Gastroesophageal sphincter (tissue), 4 donors: ENCODE measurements around the gene TMEM238. TPM values are rescaled to one million over a fixed set of nuclear protein-coding genes. Genes with fewer than 3 reads are reported as not detected.

Source experiments
- ATAC-seq: fragments of 150-250 bp; one replicate; pipeline ENCODE4 v1.9.1; 2016; ENCODE audit warnings: mild to moderate bottlenecking, moderate library complexity
- H3K27ac ChIP-seq, 4 donors: fragments of 200-600 bp; sonication (generic) in 3 of 4; 1 replicate in 3 of 4; 2 replicates in 1 of 4; pipeline ENCODE4 v1.5.1; 2016 to 2019
- H3K27me3 ChIP-seq: fragments of 200-600 bp; sonication (generic); one replicate; pipeline ENCODE4 v1.5.1; 2019
- H3K36me3 ChIP-seq, 2 donors: fragments of 200-600 bp; sonication (generic); one replicate each; pipeline ENCODE4 v1.5.1; 2019; ENCODE audit warnings: control low read depth in 1 of 2
- H3K4me1 ChIP-seq, 3 donors: fragments of 200-600 bp; sonication (generic); 1 replicate in 2 of 3; 2 replicates in 1 of 3; pipeline ENCODE4 v1.5.1; 2016 to 2019; ENCODE audit warnings: control low read depth in 2 of 3
- H3K4me3 ChIP-seq, 2 donors: fragments of 200-600 bp; sonication (generic); one replicate each; pipeline ENCODE4 v1.5.1; 2019; ENCODE audit warnings: mild to moderate bottlenecking in 1 of 2, moderate library complexity in 1 of 2
- H3K9me3 ChIP-seq, 3 donors: fragments of 200-600 bp; sonication (generic); one replicate each; pipeline ENCODE4 v1.5.1; 2017 to 2019; ENCODE audit warnings: control low read depth in 2 of 3
- EP300 ChIP-seq: sonication (generic); formaldehyde crosslinking; IDR thresholded peaks from one replicate; pipeline ENCODE4 v1.6.1; 2017; ENCODE audit warnings: antibody characterized with exemption, mild to moderate bottlenecking
- POLR2A ChIP-seq, 2 donors: fragments of 450-650 bp; IDR thresholded peaks; one replicate each; pipeline ENCODE4 v1.6.1; 2017; ENCODE audit warnings: antibody characterized with exemption in 2 of 2, mild to moderate bottlenecking in 2 of 2, moderate library complexity in 1 of 2
- POLR2AphosphoS5 ChIP-seq: sonication (generic); formaldehyde crosslinking; IDR thresholded peaks from one replicate; pipeline ENCODE4 v1.6.1; 2017; ENCODE audit warnings: antibody characterized with exemption
- WGBS, 2 donors: methylation state at CpG; one replicate each; pipeline ENCODE4 v1.1.5; 2018; ENCODE audit warnings: low coverage in 1 of 2; 5-methylcytosine and 5-hydroxymethylcytosine counted together
- total RNA-seq, 4 donors: library from RNA; depleted of rRNA; stranded (reverse); fragments of >200 nt; gene quantifications; one replicate each; pipeline ENCODE4 v1.1.0, GENCODE V29; 2016
- TF ChIP-seq, protein P1 (sequence below), 4 experiments: fragments of 200-600 bp in 2 of 4; fragments of 450-650 bp in 2 of 4; sonication (generic) in 1 of 4; IDR thresholded peaks; one replicate each; pipeline ENCODE4 v1.5.1; 2017 to 2019; ENCODE audit warnings: antibody characterized with exemption in 4 of 4, mild to moderate bottlenecking in 2 of 4, moderate library complexity in 2 of 4

The TMEM238 gene
- total RNA-seq, 4 donors from 2014 or later, result 1.6 to 6.0 TPM; not detected in 2

DNA sequence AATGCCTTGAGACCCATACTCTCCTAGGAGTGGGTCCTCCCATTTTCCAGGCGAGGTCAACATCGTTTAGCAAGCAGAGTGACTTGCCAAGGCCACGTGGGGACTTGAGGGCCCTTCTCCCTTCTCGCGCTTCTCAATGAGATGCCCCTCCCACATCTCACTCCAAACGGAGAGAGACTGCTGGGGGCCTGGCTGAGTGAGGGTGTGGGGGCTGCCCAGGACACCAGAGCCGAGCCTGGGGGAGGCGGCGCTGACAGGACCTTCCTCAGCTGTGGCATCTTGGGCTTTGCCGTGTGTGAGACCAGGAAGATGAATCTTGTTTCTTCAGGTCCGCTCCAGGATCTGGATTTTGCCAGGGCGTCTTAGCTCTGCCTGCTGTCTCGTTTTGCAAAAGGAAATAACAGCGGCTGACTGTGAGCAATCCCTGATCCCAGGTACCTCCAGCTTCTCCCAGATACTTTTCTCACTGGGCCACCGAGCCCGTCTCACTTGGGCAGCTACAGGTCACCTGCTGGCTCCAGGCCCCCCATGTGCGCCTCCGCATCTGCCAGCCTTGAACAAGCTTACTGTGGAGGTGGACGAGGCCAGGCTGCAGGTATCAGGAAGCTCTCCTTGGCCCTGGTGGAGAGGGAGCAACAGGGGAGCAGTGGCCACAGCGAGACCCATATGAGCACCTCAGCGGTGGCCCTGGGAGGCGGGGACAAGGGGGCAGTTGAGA, 35.6 kb downstream of the TMEM238 start:
- peaks cover 45% of the 10 kb centered on the region for H3K27me3 ChIP-seq
- H3K4me3 ChIP-seq, result no peak overlapping the region
- TF ChIP-seq, protein P1, sequence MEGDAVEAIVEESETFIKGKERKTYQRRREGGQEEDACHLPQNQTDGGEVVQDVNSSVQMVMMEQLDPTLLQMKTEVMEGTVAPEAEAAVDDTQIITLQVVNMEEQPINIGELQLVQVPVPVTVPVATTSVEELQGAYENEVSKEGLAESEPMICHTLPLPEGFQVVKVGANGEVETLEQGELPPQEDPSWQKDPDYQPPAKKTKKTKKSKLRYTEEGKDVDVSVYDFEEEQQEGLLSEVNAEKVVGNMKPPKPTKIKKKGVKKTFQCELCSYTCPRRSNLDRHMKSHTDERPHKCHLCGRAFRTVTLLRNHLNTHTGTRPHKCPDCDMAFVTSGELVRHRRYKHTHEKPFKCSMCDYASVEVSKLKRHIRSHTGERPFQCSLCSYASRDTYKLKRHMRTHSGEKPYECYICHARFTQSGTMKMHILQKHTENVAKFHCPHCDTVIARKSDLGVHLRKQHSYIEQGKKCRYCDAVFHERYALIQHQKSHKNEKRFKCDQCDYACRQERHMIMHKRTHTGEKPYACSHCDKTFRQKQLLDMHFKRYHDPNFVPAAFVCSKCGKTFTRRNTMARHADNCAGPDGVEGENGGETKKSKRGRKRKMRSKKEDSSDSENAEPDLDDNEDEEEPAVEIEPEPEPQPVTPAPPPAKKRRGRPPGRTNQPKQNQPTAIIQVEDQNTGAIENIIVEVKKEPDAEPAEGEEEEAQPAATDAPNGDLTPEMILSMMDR (IDR thresholded peaks at IDR 0.05), result no peak
- TF ChIP-seq POLR2A (IDR thresholded peaks at IDR 0.05) (no peak), EP300 (no peak), POLR2AphosphoS5 (no peak)
- peaks cover 0 to 34% (median 5%) of the 10 kb centered on the region in 3 donors for H3K4me1 ChIP-seq
- H3K36me3 ChIP-seq, result peaks cover 0 to 36% of the 10 kb centered on the region in 2 donors
- H3K9me3 ChIP-seq, result no peaks in the 10 kb centered on the region
- WGBS, 2 donors, result 62 to 93% methylated on average over 3 to 7 of the region's 22 CpGs
- no peak for ATAC-seq
- no peak overlapping the region for H3K27ac ChIP-seq

DNA sequence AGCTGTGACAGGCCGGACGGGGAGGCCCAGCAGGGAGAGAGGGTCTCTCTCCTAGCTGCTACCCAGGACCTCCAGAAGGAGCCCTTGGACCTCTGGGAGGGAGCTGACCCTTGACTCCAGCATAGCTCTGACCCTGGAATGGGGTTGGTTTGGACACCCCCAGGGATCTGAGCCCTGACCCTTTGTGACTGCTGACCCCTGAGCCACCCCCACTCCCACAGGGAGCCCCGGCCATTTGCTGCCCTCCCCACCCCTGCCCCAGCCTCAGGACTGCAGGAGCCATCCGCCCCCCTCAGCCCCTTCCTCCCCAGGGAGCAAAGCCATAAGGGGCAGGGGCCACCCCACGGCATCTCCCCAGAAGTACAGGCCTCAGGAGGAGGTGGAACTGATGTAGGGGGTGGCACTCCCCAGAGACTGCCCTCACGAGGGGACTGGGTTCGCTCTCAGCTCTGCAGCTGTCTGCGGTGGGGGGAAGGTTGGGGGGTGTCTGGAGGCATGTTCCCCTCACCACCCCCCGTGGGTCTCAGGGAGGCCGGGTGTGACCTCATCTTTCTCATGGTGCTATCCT, 36.6 kb downstream of the TMEM238 start:
- peaks cover 0 to 45% of the 10 kb centered on the region in 2 donors for H3K36me3 ChIP-seq
- H3K27me3 ChIP-seq, result peaks cover 36% of the 10 kb centered on the region
- H3K4me1 ChIP-seq, result peaks cover 0 to 26% (median 0%) of the 10 kb centered on the region in 3 donors
- no CpG with 5 or more reads among the region's 10 CpGs for WGBS, 2 donors
- H3K4me3 ChIP-seq, result no peak overlapping the region
- TF ChIP-seq EP300 (no peak), POLR2A (IDR thresholded peaks at IDR 0.05) (no peak), POLR2AphosphoS5 (no peak)
- TF ChIP-seq, protein P1 (IDR thresholded peaks at IDR 0.05), result no peak
- peak overlapping the region in 1 of 4 donors; percentile 62 for H3K27ac ChIP-seq
- no peaks in the 10 kb centered on the region for H3K9me3 ChIP-seq
- ATAC-seq, result no peak

DNA sequence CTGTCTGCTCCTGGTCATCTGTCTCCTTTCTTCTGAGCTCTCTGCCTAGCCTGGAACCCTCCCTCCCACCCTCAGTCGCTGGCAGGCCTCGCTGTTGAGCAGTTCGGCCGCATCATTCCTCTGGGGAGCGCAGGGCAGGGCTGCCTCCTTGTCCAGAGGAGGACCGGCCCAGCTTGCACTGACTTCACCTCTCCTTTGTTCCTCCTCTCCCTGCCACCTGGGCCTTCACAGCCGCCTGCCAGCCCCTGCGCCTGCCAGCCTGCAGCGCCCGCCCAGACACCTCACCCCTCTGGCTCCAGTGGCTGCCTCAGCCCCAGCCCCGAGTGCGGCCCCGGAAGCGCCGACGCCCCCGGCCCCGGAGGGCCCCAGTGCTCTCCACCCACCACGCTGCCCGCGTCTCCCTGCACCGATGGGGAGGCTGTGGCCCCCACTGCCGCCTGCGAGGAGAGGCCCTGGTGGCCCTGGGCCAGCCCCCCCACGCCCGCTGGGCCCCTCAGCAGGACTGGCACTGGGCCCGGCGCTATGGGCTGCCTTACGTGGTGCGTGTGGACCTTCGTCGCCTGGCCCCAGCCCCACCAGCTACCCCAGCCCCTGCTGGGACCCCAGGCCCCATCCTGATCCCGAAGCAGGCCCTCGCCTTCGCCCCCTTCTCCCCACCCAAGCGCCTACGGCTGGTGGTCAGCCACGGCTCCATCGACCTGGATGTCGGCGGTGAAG, 37.2 kb downstream of the TMEM238 start:
- no peak overlapping the region for H3K4me3 ChIP-seq
- no peaks in the 10 kb centered on the region for H3K9me3 ChIP-seq
- peaks cover 0 to 29% (median 0%) of the 10 kb centered on the region in 3 donors for H3K4me1 ChIP-seq
- H3K27ac ChIP-seq, result peak overlapping the region in 1 of 4 donors; percentile 62
- peaks cover 0 to 52% of the 10 kb centered on the region in 2 donors for H3K36me3 ChIP-seq
- WGBS, 2 donors, result no CpG with 5 or more reads among the region's 41 CpGs
- peak; percentile 39 for ATAC-seq
- peaks cover 29% of the 10 kb centered on the region for H3K27me3 ChIP-seq
- TF ChIP-seq, protein P1 (IDR thresholded peaks at IDR 0.05), result no peak
- TF ChIP-seq POLR2A (IDR thresholded peaks at IDR 0.05) (no peak), EP300 (no peak), POLR2AphosphoS5 (no peak)

DNA sequence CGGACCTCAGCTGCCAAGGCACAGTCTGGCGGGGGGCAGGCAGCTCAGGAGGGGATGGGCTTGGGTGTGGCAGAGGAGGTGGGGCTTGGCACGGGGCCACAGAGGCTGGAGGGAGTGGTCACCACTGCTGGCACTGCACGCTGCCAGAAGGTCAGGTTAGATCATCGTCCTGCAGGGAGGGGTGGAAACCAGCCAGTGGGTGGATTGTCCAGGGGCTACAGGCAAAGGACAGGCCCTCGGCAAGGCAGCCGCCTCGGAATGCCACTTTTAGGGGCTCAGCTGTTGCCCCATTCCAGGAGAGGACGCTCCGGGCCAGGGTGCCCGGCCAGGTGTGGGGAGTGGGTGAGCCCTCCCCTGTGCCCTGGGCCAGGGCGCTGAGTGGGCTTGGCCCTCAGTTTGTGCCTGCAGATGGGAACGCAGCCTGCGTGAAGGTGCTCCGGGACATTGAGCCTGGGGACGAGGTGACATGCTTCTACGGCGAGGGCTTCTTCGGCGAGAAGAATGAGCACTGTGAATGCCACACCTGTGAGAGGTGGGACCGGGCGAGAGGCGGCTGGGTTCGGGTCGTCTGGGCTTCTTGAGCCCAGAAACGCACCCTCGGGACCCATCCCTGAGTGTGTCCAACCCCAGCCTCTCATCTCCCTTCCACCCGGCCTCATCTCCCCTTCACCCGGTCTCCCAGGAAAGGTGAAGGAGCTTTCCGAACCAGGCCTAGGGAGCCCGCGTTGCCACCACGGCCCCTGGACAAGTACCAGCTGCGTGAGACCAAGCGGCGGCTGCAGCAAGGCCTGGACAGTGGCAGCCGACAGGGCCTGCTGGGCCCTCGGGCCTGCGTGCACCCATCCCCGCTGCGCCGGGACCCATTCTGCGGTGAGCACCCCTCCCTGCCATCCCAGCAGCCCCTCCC, 38.0 kb downstream of the TMEM238 start:
- H3K27ac ChIP-seq, result peak overlapping the region in 2 of 4 donors; percentile 37 to 62
- ATAC-seq, result peak; percentile 54
- H3K4me3 ChIP-seq, result no peak overlapping the region
- H3K9me3 ChIP-seq, result no peaks in the 10 kb centered on the region
- WGBS, 2 donors, result 81 to 83% methylated on average over 2 to 11 of the region's 43 CpGs
- H3K27me3 ChIP-seq, result peaks cover 21% of the 10 kb centered on the region
- peaks cover 0 to 53% of the 10 kb centered on the region in 2 donors for H3K36me3 ChIP-seq
- H3K4me1 ChIP-seq, result peaks cover 0 to 37% (median 7%) of the 10 kb centered on the region in 3 donors
- TF ChIP-seq, protein P1 (IDR thresholded peaks at IDR 0.05), result no peak
- TF ChIP-seq POLR2A (IDR thresholded peaks at IDR 0.05) (no peak), POLR2AphosphoS5 (no peak), EP300 (no peak)
